Head of caudate nucleus (tissue), 42 donors: ENCODE measurements around the gene FGGY.

ENCODE experiments used
- DNase-seq, 42 donors: peaks; one replicate each; pipeline versions ENCODE4 v3.0.0 to v3.0.0-alpha.2; 2020 to 2021; ENCODE audit warnings: mixed read lengths in 7 of 42
- intact Hi-C: fragments of 100-400 bp; cut with DNase I; formaldehyde crosslinking; loops from one replicate; pipeline ENCODE4 v1.15.0; 2022

Gene FGGY

DNA sequence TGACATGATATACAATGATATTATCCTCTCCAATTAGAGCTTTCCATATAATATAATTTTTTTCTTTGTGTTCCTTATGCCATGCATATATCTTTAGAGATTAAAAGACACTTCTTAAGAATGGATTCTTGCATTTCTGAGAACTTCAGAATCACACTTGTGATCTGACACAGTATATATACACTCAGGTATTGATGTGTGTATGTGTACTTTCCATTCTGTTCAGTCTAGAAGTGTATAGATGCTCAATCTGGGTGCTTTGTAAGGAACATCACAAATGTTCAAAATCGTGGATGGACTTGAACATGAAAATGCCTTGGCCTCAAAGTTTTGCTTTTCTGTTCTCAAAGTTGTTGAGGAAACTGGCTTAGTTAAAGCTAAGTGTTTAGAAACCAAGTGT lies 102.7 kb downstream of the FGGY start:
- intact Hi-C loops, result no loop called here
- DNase-seq, result no peak

DNA sequence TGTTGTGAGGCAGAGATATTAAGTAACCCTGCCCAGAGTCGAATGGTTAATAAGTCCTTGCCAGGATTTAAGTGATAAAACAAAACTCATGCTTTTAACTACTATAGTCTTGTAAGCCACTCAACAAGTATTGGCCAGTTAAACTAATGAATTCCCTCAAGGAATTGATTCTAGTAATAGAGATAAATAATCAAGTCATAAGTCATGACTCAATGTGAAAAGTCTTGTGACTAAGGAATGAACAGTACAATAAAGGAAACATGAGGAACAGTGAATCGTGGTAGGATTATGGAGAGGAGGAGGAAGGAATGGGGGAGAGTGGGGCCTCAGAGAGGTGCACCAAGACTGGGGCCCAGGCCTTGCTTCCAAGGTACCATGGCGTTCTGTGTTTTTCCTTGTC lies 104.7 kb downstream of the FGGY start:
- DNase-seq, result no peak
- intact Hi-C loops, result no loop called here

DNA sequence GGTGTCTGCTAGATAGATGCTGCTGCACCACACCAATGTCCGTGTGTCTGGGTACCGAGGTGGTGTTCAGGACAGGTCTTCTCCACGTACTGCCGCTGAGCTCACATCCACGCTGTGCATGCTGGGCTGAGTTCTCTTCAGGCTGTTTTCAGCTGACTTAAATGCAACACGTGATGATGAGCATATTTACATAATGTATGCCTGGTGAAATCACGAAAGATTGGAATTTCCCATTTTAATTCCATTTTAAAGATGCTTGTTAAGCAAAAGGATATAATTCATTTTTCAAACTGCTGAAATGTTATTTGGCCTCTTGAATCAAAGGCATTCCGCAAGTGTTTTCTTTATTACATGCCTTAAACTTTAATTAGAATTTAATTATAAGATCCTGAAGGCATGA lies 107.9 kb downstream of the FGGY start:
- no peak for DNase-seq
- intact Hi-C loops, result no loop called here

DNA sequence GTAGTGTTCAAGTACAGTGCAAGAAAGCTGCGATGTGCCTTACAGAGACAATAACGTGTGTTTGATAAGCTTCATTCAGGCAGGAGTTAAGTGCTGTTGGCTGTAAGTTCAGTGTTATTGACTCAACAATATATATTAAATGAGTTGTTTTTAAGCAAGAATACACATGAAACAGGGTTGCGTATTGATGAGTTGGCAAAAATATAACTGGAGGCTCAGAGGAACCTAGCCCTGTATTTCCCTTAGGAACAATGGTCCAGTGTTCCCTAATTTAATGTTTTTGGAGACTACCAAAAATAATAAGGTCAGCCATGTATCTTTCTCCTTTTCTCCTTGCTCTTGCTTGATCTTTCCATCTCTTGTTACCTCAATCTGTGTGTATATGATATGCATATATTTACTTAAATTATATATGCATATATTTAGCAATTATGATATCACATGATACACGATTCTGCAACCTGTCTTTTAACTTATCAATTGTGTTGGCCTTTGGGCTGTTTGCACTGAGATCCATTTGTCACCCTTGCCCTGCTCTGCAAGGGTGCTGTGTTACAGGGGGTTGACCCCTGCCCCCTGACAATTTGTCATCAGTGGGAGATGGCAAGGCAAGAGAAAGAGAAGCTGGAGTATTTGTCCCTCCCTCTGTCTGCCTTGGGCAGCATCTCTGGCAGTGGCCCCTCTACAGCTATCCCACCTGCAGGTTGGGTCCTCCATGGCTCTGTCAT lies 109.7 kb downstream of the FGGY start:
- no peak for DNase-seq
- intact Hi-C loops, result no loop called here

DNA sequence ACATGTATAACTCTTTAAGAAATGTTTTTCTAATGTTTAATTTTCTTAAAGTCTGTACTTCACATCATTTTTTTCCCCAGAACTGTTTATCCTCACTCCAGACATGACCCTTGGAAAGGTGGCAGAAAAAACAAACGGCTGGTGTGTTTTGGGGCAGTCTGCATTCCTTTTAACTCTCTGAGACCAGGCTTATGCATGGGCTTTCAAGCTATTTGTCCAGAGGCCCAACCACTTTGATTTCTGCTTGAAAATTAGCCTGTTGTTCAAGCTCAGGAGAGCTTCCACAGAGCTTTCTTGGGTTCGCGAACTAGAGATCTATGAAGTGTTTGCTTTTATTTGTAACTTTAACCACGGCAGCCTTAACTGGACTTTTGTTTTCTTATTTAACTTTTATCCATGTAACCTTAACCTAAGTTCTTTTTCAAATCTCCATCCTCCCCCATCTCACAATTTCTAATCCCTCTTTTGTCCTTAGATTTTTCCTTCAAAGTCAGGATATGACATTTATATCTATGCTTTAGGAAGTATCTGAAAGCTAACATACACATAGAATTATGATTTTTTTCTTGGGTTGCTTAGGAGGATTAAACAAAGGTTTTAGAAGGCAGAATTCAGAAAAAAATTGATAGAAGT lies 111.8 kb downstream of the FGGY start:
- DNase-seq, result no peak
- intact Hi-C loops, result no loop called here

DNA sequence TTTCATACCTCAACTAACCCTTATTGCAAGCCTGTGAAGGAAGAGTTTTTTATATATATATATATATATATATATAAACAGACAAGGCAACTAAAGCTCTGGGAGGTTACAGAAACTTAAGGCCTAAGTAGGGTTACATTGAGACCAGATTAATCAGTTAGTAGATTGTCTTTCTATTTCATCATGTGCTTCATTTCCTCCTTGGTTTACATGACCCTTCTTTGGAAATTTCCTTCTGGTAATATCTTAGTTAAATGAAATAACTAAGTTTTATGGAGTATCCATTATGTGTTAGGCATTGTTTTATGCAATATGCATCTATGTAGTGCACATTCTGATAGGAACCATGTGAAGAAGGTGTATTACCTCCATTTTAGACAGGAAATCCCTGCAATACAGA lies 112.7 kb downstream of the FGGY start:
- intact Hi-C loops, result no loop called here

DNA sequence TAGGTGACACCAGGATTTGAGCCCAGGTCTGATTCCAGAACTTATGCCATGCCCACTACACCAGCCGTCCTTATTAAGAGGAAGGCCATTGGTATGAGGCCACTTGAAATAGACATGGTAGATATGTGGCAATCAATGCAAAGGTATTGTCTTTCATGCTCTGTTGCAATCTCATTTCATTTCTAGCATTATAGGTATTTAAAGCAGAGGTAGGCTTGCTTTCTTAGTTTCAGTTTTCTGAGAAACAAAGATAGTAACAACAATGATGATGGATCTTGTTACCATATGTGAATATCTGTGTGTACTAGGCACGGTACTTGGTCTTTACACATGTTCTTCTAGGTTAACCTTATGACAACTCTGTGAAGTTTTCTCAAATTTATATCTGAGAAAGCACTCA lies 113.1 kb downstream of the FGGY start:
- intact Hi-C loops, result no loop called here
- no peak for DNase-seq

More for the DNA sequence above, 112.7 kb downstream of the FGGY start:
- no peak for DNase-seq

DNA sequence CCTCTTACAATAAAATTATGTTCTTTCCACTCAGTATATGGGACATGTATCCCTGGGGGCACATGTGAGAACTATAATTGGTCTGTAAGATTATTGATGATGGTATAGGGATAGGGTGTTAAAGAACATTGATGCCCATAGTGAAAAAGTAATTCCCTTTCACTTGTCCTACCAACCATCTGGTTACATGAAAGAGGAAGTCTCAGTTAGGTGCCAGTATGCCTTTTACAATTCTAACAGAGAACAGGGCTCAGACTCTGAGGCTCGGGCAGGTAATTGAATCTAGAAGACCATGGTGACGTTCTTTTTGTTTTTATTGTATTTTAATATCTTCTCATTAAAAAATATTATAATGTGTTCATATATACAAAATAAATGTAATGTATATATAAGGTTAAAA lies 113.6 kb downstream of the FGGY start:
- intact Hi-C loops, result no loop called here
- DNase-seq, result no peak

DNA sequence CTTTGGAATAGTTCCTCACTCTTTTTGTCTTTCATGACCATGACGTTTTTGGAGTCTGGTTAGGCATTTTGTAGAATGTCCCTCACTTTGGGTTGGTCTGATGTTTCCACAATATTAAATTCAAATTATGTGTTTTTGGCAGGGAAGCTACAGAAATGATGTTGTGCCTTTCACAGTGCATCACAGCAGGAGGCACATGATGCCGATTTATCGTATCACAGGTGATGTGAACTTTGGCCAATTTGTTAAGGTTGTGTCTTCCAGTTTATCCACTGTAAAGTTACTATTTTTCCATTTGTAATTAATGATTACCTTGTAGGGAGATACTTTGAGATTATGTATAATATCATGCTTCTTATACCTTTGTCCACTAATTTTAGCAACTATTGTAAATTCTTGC lies 114.3 kb downstream of the FGGY start:
- no peak for DNase-seq
- intact Hi-C loops, result no loop called here

DNA sequence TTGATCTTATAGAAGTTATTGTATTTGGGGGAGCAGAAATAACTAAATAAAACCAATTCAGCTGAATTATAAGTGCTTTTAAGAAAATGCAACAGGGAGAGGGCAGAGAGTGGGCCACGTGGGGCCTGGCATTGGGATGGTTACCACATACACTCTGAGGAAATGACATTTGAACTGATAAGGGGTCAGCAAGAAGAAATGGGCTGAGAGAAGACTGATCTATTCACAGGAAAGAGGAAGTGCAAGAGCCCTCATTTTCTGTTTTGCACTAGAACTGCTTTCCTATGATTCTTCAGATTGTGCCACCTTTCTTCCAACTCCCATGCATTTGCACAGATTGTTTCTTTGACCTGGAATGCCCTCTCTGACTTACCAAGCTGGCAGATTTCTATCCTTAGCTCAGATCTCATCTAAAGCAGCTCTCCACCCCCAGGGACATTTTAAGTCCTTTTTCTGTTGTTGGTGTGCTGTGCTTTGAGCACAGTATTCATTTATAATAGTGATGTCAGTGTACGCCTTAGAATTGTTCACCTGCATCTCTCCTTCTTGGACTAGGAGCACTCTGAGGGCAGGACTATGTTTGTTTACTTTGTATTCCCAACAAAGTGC lies 115.9 kb downstream of the FGGY start:
- peak in 1 of 42 donors; percentile 30 for DNase-seq
- intact Hi-C loops, result no loop called here

DNA sequence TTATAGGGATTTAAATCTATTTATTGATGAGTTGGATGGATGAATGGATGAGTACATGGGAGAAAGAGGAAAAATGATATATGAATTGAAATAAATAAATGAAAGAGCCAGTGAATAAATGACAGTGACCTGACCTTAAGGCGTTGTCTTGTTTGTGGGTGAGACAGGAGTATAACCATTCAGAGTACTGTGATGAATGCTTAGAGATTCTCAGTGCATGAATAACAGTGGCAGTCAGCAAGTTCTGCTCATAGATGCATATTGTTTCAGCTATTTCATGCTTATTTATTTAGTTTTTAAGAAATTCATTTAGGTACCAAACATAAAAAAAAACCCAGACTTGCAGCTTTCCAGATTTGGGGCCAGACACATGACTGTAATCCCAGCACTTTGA lies 116.4 kb downstream of the FGGY start:
- intact Hi-C loops, result no loop called here
- no peak for DNase-seq

DNA sequence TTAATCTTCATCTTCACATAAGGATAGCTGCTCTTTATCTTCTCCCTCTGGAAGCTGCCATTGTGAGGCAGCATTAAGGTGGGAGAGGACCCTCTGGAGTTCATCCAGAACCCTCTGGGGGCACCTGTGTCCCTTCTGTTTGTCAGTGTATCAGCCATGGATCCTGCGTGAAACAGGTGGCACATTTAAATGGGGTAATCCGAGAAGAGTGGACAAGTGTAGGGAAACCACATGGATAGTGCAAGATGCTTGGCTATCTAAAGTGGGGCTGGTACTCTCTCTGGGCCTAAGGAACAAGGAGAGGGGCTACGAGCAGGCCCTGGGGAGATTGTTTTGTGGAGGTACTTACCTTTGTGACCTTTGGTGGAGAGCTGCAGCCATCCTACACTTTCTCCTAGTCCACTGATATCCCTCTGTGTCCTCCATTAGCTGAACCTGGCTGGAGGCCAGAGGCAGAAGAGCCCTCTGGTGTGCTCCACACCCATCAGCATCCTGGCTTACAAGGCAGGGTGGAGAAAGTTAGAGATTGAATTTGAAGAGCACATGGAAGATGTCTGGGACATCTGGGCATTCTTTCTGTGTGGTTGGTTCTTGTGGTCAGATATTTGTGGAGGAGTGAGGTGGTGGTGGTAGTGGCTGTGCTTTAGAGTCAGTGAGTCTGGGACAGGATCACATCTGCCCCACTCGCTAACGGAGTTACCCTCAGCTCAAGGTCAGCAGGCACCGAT lies 117.7 kb downstream of the FGGY start:
- no peak for DNase-seq
- intact Hi-C loops, result no loop called here

DNA sequence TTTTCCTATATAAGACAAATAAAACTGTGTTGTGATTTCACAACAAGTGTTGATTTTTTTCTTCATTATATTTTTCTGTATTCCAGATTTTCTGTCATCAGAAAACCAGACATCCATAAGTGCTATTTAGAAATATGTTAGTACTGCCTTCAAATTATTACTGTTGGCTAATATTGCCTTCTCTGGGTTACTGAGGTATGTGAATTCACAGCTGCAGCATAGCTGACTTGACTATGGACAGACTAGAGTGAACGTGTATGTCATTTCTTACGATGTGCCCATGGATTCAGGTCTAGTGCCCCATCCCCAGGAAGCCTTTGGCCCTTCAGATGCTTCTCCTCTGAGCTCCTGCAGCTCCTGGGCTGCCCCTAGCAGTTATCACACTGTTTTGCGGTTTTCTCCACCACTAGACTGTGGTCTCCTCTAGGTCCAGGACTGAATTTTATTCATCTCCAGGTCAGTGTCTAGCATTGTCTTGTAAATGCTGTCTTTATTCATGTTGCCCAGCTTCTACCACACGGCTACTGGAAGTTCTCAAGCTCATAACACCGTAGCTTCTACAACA lies 118.5 kb downstream of the FGGY start:
- intact Hi-C loops, result no loop called here
- no peak for DNase-seq

DNA sequence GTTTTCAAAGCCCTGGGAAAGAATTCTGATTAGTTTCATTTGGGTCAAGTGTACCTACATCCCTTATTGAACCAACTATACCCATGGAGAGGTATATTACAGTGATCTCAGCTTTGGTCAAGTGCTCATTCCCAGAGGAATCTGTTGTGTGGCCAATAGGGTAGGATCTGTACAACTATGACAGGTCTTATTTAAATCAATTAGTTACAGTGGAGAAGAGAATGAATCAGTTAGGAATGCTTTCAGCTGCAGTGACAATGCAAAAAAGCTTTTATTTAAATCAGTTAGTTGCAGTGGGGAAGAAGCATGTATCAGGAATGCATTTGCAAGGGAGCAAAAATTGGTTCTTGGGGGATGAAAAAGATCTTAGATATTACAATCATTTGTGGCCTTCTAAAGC lies 119.0 kb downstream of the FGGY start:
- no peak for DNase-seq
- intact Hi-C loops, result no loop called here

DNA sequence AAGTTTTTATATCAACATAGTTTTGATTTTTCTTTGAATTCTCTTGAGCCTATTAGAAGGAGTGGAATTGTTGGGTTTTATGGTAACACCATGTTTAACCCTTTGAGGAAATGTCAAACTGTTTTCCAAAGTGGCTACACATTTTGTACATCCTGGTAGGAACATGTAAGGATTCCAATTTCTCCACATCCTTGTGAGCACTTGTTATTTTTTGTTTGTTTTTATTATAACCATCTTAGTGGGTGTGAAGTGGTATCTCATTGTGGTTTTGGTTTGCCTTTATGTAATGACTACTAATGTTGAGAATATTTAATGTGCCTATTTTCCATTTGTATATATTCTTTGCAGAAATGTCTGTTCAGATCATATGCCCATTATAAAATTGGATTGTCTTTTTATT lies 120.5 kb downstream of the FGGY start:
- DNase-seq, result no peak
- intact Hi-C loops, result no loop called here

DNA sequence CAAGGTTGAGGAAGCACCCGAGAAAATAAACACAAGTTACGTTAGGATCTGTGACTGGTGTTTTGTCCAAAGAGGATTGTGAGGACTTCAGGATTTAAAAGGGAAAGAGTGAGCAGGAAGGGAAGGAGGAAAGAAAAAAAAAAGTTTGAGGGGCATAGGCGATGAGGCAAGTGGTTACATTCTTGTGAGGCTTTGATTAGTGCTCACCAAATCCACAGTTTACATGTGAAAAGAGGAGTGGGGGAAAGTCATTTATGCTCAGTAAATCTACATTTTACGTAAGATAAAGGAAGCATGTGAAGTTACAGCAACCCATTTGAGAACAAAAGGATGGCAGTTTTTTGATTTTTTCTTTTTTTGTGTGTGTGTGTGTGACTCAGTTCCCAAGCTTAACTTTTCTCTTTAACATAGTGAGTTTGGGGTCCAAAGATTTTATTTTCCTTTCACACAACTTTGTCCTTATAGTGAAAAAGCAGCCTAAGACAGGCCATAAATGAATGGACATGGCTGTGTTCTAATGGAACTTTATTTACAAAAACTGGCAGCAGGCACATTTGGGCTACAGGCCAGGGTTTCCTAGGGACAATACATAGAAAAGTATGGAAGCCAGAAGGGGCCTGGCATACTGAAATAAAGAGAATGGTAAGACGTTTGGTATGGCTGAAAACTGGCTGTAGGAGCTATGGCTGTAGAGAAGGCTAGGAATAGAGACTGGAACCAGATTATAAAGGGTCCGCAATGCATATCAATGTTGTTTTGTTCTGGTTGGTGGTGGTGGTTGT lies 121.7 kb downstream of the FGGY start:
- no peak for DNase-seq
- intact Hi-C loops, result no loop called here

DNA sequence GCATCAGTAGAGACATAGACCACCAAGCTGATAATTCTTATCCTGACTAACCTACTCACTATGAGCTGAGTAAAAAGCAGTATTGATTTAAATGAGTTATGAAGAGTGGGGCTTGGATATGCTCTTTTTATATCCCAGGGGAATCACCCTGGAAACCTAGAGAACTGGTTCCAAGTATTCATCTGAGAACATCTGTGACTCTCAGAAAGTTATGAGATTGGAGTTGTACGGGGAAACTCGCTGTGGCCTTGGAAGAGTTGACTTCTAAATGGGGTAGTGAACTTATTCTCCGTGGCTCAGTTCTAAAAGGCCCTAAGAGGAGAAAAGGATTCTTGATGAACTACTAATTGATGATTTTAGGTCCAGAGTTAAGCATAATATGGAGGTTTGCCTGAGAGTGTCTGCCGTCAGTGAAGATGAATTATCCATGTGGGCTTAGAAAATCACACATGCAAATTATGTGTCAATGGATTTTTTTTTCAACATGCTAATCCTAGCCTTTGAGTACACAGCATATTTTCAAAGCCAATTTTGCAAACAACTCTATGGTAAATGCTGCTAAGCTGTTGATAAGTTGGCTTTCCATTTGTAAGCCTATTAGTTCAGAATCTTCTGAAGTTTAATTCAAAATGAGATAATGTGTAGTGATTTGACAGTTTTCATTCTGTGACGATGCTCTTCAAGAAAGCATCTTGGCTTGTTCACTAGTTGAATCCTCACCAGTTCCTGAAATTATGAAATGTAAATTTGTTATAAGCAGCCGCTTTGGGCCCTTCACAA lies 122.7 kb downstream of the FGGY start:
- intact Hi-C loops, result no loop called here
- DNase-seq, result no peak

DNA sequence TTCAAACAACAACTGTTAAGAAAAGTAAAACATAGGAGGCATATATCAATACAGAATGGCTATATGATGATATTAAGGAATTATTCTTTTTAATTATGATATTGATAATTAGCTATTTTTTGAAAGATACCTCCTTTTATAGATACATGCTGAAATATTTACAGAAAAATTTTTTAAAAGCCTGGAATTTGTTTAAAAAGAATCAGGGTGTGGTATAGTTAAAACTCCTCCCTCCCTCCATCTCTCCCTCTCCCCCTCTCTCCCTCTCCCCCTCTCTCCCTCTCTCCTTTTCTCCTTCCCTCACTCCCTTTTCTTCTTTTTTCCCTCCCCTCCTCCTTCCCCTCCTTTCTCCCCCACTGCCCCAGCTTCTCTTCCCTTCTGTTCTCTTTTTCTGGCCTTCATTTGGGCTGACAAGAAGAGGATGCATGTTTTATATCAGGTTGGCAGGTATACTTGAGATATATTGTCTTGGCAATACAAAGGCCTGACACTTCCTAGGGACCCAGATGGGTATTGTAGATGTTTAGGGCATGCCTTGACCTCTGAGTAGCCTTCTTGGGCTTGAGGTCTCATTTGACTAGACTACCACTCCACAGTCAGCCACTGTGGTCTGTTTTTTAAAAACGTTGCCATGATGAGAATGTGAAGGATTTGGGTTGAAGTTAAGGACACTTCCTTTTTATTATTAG lies 124.5 kb downstream of the FGGY start:
- intact Hi-C loops, result no loop called here
- DNase-seq, result no peak
